ENCODE results near the gene DDAH2. TPM values are rescaled to one million over a fixed set of nuclear protein-coding genes. Genes with fewer than 3 reads are reported as not detected.

DDAH2 gene
- total and polyA plus RNA-seq, 10 of the 15 experiments (the other 5 are each of a cell fraction or from before 2014, with no cell fraction given), result 0.35 to 9.9 (median 6.2) TPM

- TF ChIP-seq, protein P1, sequence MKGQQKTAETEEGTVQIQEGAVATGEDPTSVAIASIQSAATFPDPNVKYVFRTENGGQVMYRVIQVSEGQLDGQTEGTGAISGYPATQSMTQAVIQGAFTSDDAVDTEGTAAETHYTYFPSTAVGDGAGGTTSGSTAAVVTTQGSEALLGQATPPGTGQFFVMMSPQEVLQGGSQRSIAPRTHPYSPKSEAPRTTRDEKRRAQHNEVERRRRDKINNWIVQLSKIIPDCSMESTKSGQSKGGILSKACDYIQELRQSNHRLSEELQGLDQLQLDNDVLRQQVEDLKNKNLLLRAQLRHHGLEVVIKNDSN (IDR thresholded peaks at IDR 0.05; ENCODE audit: borderline replicate concordance, extremely low read length, insufficient read depth, low read depth, low read length), result no peak
- TF ChIP-seq SUPT20H (IDR thresholded peaks at IDR 0.05; ENCODE audit: borderline replicate concordance, control insufficient read depth, low read depth, low read length), result no peak
- TF ChIP-seq SPI1 (IDR thresholded peaks at IDR 0.05; ENCODE audit: borderline replicate concordance, insufficient read depth, low read depth, low read length), result no peak
- TF ChIP-seq RELA (IDR thresholded peaks at IDR 0.05; ENCODE audit: borderline replicate concordance, partially characterized antibody), result no peak
- no peak for TF ChIP-seq BMI1 (IDR thresholded peaks at IDR 0.05; ENCODE audit: borderline replicate concordance)
Observed at GRCh38 chr6:31717499-31718222, 11.4 kb downstream of the DDAH2 start (continued).

- intact Hi-C loops (cut with micrococcal nuclease; ENCODE audit: unreplicated experiment), result no loop called here
- ChIA-PET POLR2A (interaction anchor here (0.6 to 1.3 kb wide), 2 partner anchors 43 to 55 kb away, joined by 3 to 4 read pairs; no protein-coding TSS in a partner anchor), RAD21 (ENCODE audit: unreplicated experiment) (no interaction called here), CTCF (interaction anchor here (0.8 to 1.4 kb wide), 3 partner anchors 10 to 55 kb away, joined by 3 read pairs; partner anchors contain the start of gene LY6G5C), SMC1A (ENCODE audit: uncharacterized antibody, unreplicated experiment) (interaction anchor here (2.1 kb wide), 1 partner anchor 9 kb away, joined by 7 read pairs; the partner anchor contains the start of gene MPIG6B)
- Histone ChIP-seq H3K9me3 (replicated peaks; ENCODE audit: control insufficient read depth, insufficient read depth, low read length) (no peaks in the 10 kb centered on the region), H3K9ac (ENCODE audit: control insufficient read depth, insufficient read depth, low read length) (no peak within 1 kb of the TSS), H3K27ac (ENCODE audit: control insufficient read depth, insufficient read depth) (no peak within 1 kb of the TSS), H3K79me2 (ENCODE audit: control insufficient read depth, insufficient read depth, low read length) (no peaks in the 10 kb centered on the region), H2AFZ (ENCODE audit: control insufficient read depth, low read depth, low read length) (no peak within 1 kb of the TSS), H3K4me2 (ENCODE audit: control insufficient read depth, insufficient read depth) (no peak within 1 kb of the TSS), H3K4me1 (ENCODE audit: control insufficient read depth, insufficient read depth, low read length) (no peaks in the 10 kb centered on the region), H4K20me1 (ENCODE audit: control insufficient read depth, insufficient read depth) (no peaks in the 10 kb centered on the region), H3K27me3 (replicated peaks in 1 of 2; ENCODE audit: control insufficient read depth in 2 of 2, insufficient read depth in 2 of 2, low read length in 1 of 2) (peaks cover 0 to 2% of the 10 kb centered on the region in 2 experiments; a peak in 3 of 4 replicates), H3K4me3 (no peak within 1 kb of the TSS), H3K36me3 (ENCODE audit: control insufficient read depth in 2 of 2, insufficient read depth in 2 of 2, low read length in 1 of 2) (no peaks in the 10 kb centered on the region)
- FAIRE-seq, result no peak
- no peak for ATAC-seq
- no peak for TF ChIP-seq GABPA (IDR thresholded peaks at IDR 0.05; ENCODE audit: low read depth)
- WGBS (ENCODE audit: insufficient coverage, insufficient replicate concordance, low lambda C conversion rate, missing lambda C conversion rate), result 32% methylated on average over 16 of the region's 16 CpGs
- in situ Hi-C loops (cut with MboI), result no loop called here
- no TSS peak for BruUV-seq (replicated peaks)
- no peak for DNase-seq (ENCODE audit: low read depth, low spot score)
Observed at GRCh38 chr6:31715022-31715958, 13.8 kb downstream of the DDAH2 start, which contains the start of gene LY6G6D. LY6G6D (plus strand) TSS chr6:31715348; CDS start chr6:31715356, 8 bp downstream.
